ELF-1 (cell line): ENCODE data around the gene KRTAP1-3.
"Not testable (repeated sequence)": the region's sequence is repeated elsewhere in the genome, so short reads cannot be mapped to it uniquely, and the experiment has no call there.

ENCODE experiments used
- DNase-seq: peaks from one replicate; pipeline ENCODE4 v3.0.0-alpha.2; 2016; ENCODE audit warnings: low read depth, low spot score

Gene KRTAP1-3

GRCh38 chr17:41010441-41010840 is 24.2 kb downstream of the KRTAP1-3 start:
- no peak for DNase-seq

DNA sequence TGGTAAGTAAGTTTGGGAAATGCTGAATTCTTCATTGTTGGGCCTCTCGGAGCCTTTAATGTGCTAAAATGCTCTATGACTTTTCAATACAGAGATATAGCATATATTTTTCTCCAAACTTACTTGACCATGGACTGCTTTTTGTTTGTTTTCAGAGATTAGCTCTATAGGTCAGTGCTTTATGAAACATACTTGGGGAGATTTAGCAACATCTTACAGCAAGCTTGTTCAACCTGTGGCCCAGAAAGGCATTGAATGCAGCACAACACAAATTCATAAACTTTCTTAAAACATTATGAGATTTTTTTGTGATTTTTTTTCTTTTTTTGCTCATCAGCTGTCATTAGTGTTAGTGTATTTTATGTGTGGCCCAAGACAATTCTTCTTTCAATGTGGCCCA is 24.7 kb downstream of the KRTAP1-3 start:
- DNase-seq: no peak

GRCh38 chr17:41009301-41009760 is 25.3 kb downstream of the KRTAP1-3 start:
- DNase-seq: peak; percentile 11

- DNase-seq: peak; percentile 16
Measured at GRCh38 chr17:41008811-41009210, 25.9 kb downstream of the KRTAP1-3 start, which contains the start of gene KRTAP3-1. TSS of gene KRTAP3-1 (minus strand) at chr17:41009128. CDS start at chr17:41009074, 54 bp downstream.

GRCh38 chr17:41004397-41004796 is 30.3 kb downstream of the KRTAP1-3 start:
- DNase-seq: no peak

GRCh38 chr17:41003926-41004325 is 30.7 kb downstream of the KRTAP1-3 start:
- DNase-seq: no peak

- no peak for DNase-seq
Measured at GRCh38 chr17:41002814-41003213, 31.9 kb downstream of the KRTAP1-3 start.

DNA sequence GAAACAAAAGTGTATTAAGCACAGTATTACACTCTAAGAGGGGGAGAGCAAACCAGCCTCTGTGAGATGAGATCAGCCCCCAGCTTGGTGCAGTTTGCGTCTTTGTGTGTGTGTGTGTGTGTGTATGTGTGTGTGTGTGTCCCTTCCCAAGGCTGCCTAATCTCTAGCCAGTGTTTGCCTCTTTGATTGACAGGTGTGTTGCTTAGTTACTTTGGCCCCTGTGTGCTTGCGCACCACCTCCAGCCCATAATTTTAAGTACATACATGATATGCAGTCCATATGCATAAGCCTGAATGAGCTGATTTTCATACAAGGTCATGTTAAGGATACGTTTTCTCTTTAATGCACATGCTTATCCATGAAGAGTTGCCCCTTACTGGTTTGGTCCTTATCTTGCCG is 32.9 kb downstream of the KRTAP1-3 start:
- no peak for DNase-seq

GRCh38 chr17:40999563-40999962 is 35.1 kb downstream of the KRTAP1-3 start, which contains the start of gene KRTAP3-2:
TSS of gene KRTAP3-2 (minus strand) at chr17:40999906. CDS start at chr17:40999853, 53 bp downstream.
- not testable (repeated sequence) for DNase-seq

DNA sequence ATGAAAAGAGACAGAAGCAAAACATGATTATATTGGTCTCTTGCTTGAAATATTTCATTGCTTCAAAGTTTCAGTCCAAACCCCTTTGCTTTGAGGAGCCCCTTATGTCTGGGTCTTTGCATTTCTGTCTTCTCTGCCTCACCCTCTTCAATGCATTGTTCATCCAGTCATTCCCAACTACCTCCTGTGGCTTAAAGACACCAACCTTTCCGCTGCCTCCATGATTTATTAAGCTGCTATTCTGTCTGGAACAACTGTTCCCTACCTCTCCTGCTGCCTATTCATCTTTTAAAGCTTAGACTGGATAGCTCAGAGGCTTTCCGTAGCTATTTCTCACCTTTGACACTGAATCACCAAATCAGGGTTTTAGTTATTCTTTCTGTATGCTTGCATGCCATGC is 37.3 kb downstream of the KRTAP1-3 start:
- DNase-seq: no peak

DNA sequence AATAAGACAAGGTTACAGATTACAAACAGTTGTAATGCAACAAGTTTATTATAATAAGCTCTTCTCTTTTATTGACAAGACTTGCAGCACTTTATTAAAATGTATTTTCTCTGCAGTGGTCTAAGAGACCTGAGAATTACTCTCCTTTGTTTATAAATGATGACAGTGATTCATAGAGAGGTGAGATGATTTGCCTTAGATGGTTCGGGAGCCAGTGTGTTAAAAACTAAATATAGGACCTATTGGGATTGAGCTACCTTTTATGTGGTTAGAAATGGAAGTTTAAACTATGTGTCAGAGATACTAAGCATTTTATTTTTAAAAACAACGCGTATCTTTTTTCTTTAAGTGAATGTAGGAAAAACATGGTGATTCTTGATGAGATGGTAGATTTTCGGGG is 37.8 kb downstream of the KRTAP1-3 start:
- DNase-seq: no peak

- no peak for DNase-seq
Measured at GRCh38 chr17:40995116-40995515, 39.6 kb downstream of the KRTAP1-3 start.

DNA sequence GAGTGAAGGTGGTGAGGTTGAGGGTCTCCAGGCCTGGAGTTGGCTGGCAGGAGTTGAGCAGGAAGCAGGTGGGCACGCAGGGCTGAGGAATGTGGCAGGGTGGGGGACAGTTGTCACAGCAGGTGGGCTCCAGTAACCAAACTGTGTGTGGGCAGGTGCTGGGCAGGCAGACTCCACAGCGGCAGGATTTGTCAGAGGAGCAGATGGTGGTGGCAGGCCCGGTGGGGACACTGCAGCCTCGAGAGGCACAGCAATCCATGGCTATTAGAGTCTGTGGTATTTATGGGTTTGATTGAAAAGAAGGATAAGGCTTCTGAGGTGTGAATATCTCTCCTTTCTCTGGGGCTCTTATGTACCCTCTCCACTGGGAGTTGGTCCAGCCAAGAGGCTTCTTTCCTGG is 40.8 kb downstream of the KRTAP1-3 start, which contains the start of gene KRTAP3-3:
KRTAP3-3 (minus strand) TSS at position 326 of the 400 bp plus-strand sequence; CDS start at position 259, 67 bp downstream.
- DNase-seq: no peak

GRCh38 chr17:40993084-40993483 is 41.6 kb downstream of the KRTAP1-3 start:
- no peak for DNase-seq

DNA sequence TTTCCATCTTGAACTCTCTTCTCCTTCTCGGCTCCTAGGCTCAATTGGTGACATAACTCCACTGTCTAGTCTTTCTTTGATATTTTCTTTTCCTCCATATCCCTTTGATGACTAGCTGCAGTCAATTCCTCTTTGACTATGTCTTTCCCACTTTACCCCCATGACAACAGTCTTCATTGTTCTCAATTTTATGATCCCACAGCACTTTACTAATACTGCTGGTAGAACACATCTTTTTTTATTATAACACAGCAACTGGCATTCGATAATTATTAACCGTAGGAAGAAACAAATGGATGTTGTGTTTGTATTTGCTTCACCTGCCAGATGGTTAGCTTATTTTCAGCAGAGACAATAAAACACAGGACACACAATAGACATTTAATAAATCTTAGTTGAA is 42.0 kb downstream of the KRTAP1-3 start:
- no peak for DNase-seq

DNA sequence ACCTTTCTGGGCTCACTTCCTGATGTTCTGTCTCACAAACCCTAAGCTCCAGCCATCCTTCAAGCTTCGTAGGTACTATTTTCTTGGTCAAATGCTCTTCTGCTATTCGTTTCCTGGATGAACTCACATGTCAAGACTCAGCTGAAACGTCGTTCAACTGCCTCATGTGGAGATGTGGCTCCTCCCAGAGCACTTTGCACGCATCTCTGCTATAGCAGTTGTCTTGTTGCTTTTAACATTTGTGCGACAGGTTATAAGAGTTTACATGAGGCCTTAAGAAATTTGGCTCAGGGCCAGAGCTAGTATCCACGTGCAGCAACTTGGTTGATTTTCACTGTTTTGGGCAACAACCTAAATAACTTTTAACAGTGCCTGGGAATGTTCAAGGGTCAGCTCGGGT is 47.8 kb downstream of the KRTAP1-3 start:
- no peak for DNase-seq

- no peak for DNase-seq
Measured at GRCh38 chr17:40984226-40984625, 50.4 kb downstream of the KRTAP1-3 start, which contains the start of gene KRT40. TSS of gene KRT40 (minus strand) at chr17:40984326. CDS start at chr17:40984273, 53 bp downstream.
